Stimulated activated CD4-positive, alpha-beta T cell treated with anti-CD3 and anti-CD28 coated beads, TNF-alpha, amount 100 ng/mL, for 1 hour (primary cell): ENCODE results near the gene GRIA1.

Experiments
- DNase-seq, 3 donors: peaks; one replicate each; pipeline ENCODE4 v3.0.0-alpha.2; 2020; ENCODE audit warnings: low read depth in 3 of 3, low spot score in 1 of 3

Gene GRIA1

GRCh38 chr5:153610009-153610408, 119.5 kb downstream of the GRIA1 start:
- DNase-seq: no peak

DNA sequence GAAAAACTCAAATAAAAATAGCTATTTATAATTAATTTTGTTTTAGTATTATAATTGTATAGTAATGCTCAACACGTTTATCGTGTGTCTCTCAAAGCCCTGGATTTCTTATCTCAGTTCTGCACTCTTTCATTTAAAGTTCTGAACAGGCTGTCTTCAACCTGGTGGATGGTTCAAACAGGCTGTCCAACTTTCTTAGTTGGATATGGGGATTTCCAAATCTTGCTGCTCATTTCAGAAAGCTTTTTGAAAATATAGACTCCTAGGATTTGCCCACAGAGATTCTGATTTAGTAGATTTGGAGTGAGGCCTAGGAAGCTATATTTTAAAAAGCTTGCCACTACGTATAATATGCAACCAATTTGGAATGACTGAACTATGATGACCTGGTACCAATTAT, 120.3 kb downstream of the GRIA1 start:
- no peak for DNase-seq

DNA sequence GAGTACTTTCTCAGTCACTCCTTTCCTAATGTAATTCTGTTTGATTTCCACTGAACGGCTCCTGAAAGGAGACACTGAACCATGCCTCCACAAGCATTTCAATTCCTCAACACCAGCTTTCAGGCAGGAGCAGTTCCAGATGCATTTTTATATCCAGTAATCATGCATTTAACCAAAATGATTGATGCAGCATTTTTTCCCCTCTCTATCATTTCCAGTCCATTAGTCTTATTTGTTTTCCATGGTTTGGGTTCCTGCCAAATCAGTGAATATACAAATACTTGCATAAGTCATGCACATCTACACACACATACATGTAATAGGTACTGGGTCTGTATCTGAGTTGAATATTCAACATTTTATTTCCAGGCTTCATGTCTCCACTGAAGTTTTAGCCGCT, 122.7 kb downstream of the GRIA1 start:
- no peak for DNase-seq

DNA sequence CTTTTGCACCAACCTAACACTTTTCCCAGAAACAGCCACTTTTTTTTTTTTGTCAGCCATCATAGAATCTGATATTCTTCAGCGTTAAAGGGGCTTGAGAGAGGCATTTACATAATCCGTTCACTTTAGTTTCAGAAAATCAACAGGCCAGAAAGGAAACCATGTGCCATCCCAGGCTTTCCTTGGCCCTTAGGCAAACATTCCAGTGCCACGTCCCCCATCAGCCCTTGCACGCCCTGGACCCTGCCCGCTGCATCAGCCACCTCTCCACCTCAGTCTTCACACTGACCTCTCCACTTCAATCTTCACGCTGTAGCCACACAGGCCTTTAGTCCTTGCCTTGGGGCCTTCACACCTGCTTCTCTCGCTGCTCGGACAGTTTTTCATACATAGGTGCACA, 123.2 kb downstream of the GRIA1 start:
- DNase-seq: no peak

DNA sequence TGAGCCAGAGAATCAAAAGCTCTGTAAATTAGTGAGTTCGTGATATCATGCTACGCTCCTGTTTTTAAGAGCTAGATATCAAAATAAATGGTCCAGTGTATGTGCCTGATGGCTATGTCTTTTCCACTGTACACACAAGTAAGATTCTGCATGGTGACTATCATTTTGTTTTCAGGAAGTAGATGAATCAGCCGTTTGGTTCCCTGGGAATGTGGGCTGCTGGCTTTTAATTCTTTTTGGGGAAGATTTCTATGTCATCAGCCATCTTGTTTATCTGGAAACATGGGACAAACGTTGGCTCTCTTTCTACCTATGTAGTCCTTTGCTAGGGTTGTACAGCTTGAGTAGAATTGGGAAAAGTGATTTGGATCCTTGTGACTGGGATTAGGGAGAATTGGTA, 126.7 kb downstream of the GRIA1 start:
- DNase-seq: no peak

GRCh38 chr5:153618307-153618706, 127.8 kb downstream of the GRIA1 start:
- no peak for DNase-seq

DNA sequence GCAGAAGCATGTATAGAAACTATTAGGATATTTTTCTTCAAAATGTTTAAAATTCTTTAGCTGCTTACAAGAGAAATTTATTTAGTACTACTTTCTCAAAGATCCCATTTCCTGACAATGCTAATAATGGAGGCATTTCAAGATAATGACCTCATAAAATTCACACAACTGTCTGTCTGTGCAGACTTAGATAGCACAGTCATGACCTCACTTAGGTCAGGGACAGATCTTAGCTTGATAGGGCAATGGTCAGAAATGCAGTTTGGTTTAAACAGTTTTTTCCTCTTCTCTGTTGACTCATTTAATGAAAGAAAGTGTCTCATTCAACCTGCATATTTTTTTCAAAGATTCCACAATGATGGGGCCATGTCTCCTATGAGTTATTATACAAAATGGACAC, 128.4 kb downstream of the GRIA1 start:
- no peak for DNase-seq

GRCh38 chr5:153619771-153620170, 129.3 kb downstream of the GRIA1 start:
- no peak for DNase-seq

DNA sequence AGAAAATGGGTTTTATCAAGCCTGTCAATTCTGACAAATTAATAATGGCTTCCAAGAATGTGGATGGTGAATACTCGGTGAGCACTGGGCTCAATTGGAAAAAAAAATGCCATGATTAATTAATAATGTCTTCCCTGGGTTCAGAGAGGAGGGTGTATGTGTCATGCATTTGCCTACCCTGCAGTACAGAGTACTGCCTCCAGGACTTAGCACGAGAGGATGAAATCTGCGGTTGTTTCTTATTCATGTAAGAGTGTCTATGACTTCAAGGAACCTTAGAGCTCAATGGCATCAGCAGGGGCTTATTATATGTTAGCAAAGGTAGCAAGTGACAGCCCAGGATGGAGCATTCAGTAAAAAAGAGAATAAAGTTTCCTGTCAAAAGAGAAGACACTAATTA, 132.7 kb downstream of the GRIA1 start:
- no peak for DNase-seq

DNA sequence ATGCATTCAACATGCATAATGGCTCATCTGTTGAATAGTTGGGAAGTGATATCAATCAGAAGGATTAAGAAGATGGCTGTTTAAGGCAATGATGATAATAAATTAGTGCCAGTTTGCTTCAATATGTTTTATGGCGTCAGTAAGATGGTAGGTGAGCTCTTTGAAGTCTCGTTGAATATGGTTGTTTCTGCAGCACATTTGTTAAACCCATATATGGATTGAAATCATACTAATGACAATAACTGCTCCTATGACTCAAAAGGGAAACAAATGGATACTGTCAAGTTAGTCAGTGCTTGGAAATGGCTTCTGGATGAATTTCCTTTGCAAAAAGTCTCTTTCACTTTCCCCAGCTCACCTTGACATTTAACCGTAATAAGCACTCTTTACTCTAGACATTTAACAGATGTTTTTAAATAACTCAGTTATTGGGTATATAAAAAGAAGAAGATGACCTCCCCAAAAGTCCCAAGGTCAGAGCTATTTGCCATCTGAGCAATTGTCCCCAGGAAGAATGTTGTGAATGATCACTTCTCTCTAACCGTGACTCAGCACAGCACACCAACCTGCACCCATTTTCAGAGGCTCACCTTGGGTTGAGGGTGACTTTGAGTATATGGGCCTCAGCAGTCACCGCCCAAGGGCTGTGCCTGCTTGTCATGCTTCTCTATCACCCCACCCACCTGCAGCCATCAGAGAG, 133.4 kb downstream of the GRIA1 start:
- no peak for DNase-seq

DNA sequence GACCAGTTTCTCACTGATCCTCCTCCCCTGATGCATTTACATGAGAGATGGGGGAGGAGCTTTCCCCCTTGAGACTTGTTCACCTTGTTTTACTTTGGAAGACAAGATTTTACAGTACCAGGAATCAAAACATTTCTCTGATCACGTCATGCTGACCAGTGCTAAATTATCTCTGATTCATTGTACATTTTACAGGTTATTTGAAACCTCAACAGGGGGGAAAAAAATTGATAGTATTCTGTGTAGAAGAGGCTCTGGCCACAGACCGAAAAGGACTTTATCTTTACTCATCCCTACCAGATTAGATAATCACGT, 133.9 kb downstream of the GRIA1 start:
- no peak for DNase-seq

DNA sequence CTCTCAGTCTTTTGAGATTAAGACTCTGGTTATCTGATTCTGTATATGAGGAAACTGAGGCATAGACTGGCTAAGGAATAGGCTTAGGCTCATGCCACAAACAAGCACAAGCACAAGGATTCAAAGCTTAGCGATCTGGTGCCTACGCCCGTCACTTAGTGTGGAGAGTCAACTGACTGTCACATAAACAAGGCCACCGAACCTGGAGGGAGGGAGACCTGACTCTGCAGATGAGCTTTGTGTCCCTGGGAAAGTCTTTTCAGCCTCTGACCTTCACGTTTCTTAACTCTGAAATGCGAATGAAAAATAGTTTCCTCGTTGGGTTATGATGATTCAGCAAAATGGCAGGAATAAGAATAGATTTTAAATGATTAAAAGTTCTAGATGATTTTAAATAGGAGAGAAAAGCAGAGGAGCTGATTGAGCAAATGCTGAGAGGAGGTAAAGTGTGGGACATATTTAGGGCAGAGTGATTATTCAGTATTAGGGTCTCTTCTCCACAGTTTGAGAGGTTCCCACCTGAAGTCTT, 135.4 kb downstream of the GRIA1 start:
- no peak for DNase-seq

DNA sequence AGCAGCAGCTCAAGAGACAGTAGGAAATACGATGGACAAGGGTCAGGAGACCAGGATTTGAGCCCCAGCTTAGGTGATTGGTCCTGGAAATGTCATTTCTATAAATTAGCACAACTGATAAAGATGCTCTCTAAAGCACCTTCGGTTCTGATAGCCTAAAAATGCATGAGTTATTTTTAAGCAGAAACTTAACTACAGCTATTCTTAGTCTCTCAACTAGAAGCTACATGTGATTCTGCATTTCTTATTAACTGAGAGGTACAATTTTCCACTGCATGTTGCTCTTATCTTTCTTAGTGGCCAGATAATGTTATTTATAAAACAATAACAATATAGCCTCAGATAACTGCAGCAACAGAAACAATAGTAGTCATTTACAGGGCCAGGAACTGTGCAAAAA, 136.4 kb downstream of the GRIA1 start:
- no peak for DNase-seq

DNA sequence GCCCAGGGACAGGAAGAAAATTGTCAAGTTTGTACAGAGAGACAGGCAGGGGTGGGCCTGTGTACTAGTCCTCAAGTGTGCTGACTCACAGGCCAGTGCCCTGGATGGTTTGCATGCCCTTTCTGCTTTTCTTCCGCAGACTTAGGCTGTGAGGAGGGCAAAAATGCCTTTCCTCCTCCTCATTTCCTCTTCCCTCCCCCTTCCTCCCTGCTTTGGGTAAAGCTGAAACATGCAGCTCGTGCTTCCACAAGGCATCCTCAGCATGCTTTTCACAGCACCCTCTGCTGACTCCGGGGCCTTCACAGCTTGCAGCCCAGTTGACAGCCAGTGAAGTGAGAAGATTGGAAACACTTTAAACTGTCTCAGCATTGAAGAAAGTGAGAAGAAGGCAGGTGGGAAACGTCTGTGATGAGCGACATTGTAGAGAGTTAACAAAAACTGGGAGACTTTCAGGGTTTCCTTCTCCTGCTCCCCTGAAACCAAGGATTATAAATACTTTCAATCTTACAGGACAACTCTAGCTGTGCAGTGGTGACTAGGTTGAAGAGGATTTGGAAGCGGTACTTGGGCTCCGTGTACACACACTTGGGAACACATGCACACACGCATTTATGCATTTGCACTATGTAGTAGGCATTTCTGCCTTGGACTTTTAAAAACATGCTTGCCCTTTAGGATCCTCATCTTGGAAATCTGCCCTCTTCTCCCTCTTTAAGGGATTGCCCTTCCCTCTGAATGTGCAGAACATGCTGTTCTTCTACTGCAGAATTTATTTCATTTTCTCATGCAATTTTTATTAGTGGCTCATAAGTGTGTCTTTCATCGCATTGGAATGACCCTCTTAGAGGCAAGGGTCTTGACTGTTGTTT, 138.8 kb downstream of the GRIA1 start:
- DNase-seq: no peak

- no peak for DNase-seq
Observed at GRCh38 chr5:153630546-153630945, 140.1 kb downstream of the GRIA1 start.

- no peak for DNase-seq
Observed at GRCh38 chr5:153632748-153633290, 142.3 kb downstream of the GRIA1 start.

- no peak for DNase-seq
Observed at GRCh38 chr5:153636670-153637451, 146.4 kb downstream of the GRIA1 start.

- DNase-seq: no peak
Observed at GRCh38 chr5:153640293-153640692, 149.8 kb downstream of the GRIA1 start.

- no peak for DNase-seq
Observed at GRCh38 chr5:153641183-153641688, 150.8 kb downstream of the GRIA1 start.

- DNase-seq: no peak
Observed at GRCh38 chr5:153654504-153655200, 164.2 kb downstream of the GRIA1 start.

- no peak for DNase-seq
Observed at GRCh38 chr5:153655201-153655510, 164.7 kb downstream of the GRIA1 start.
